Keratinocyte (primary cell): ENCODE measurements around the gene LPCAT4.
"Not testable (repeated sequence)": the region's sequence is repeated elsewhere in the genome, so short reads cannot be mapped to it uniquely, and the experiment has no call there.

Source experiments
- EZH2 ChIP-seq: IDR thresholded peaks from one replicate; pipeline ENCODE4 v1.6.1; 2012; ENCODE audit warnings: inconsistent platforms, mild to moderate bottlenecking, low read length, moderate library complexity
- TF ChIP-seq, protein P1 (sequence below), 3 experiments: IDR thresholded peaks in 1 of 3; conservative IDR thresholded peaks in 1 of 3; optimal IDR thresholded peaks in 1 of 3; 2 replicates in 2 of 3; 3 replicates in 1 of 3; pipeline versions ENCODE3 to v1.5.1; 2011; ENCODE audit warnings: low read length in 3 of 3, mild to moderate bottlenecking in 3 of 3, moderate library complexity in 2 of 3, control low read depth in 1 of 3, inconsistent platforms in 1 of 3; ENCODE audit not compliant: insufficient read depth in 2 of 3; ENCODE audit errors: extremely low read depth in 1 of 3

DNA sequence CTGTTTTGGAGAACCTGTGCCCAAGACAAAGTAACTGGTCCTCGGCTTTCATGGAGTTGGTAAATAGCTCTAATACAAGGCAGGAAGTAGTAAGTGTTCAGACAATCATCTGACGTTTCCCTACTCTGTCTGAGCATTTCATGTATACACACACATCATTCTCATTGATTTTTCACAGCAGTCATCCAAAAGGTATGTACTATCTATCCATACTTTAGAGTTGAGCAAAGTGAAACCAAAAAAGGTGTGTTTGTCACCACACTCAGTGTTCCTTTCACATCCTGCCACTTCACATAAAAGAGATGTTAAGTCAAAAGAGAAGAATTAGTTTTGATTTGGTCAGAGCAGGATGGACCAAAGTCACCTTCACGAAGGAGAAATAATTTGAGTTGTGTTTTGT is 36.9 kb upstream of the LPCAT4 start:
- TF ChIP-seq, protein P1, sequence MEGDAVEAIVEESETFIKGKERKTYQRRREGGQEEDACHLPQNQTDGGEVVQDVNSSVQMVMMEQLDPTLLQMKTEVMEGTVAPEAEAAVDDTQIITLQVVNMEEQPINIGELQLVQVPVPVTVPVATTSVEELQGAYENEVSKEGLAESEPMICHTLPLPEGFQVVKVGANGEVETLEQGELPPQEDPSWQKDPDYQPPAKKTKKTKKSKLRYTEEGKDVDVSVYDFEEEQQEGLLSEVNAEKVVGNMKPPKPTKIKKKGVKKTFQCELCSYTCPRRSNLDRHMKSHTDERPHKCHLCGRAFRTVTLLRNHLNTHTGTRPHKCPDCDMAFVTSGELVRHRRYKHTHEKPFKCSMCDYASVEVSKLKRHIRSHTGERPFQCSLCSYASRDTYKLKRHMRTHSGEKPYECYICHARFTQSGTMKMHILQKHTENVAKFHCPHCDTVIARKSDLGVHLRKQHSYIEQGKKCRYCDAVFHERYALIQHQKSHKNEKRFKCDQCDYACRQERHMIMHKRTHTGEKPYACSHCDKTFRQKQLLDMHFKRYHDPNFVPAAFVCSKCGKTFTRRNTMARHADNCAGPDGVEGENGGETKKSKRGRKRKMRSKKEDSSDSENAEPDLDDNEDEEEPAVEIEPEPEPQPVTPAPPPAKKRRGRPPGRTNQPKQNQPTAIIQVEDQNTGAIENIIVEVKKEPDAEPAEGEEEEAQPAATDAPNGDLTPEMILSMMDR (optimal IDR thresholded peaks at IDR 0.05 in 1 of 3, IDR thresholded peaks at IDR 0.05 in 1 of 3, conservative IDR thresholded peaks at IDR 0.05 in 1 of 3; ENCODE audit: extremely low read depth in 1 of 3, insufficient read depth in 2 of 3, low read length in 3 of 3): not testable (repeated sequence)
- TF ChIP-seq EZH2: not testable (repeated sequence)
